Testis (tissue), 2 donors: Measurements from ENCODE around the gene LSMEM2.

ENCODE experiments used
- CTCF ChIP-seq, 3 experiments: fragments of 450-650 bp in 2 of 3; fragments of 200-600 bp in 1 of 3; sonication (generic) in 1 of 3; IDR thresholded peaks; one replicate each; pipeline ENCODE4 v1.5.1; 2016 to 2019; ENCODE audit warnings: antibody characterized with exemption in 3 of 3, mild to moderate bottlenecking in 2 of 3, moderate library complexity in 1 of 3
- POLR2A ChIP-seq: fragments of 450-650 bp; IDR thresholded peaks from one replicate; pipeline ENCODE4 v1.6.1; 2017; ENCODE audit warnings: antibody characterized with exemption, mild to moderate bottlenecking, moderate library complexity

GRCh38 chr3:50334339-50335075 is 55.6 kb downstream of the LSMEM2 start:
- TF ChIP-seq CTCF (IDR thresholded peaks at IDR 0.05) (no peak), POLR2A (no peak)
